ENCODE data around the gene CHD2. TPM values are rescaled to one million over a fixed set of nuclear protein-coding genes. Genes with fewer than 3 reads are reported as not detected.
"Not testable (repeated sequence)": the region's sequence is repeated elsewhere in the genome, so short reads cannot be mapped to it uniquely, and the experiment has no call there.

The CHD2 gene
- total RNA-seq, 1 experiment from 2014 or later: 63.3 TPM

DNA sequence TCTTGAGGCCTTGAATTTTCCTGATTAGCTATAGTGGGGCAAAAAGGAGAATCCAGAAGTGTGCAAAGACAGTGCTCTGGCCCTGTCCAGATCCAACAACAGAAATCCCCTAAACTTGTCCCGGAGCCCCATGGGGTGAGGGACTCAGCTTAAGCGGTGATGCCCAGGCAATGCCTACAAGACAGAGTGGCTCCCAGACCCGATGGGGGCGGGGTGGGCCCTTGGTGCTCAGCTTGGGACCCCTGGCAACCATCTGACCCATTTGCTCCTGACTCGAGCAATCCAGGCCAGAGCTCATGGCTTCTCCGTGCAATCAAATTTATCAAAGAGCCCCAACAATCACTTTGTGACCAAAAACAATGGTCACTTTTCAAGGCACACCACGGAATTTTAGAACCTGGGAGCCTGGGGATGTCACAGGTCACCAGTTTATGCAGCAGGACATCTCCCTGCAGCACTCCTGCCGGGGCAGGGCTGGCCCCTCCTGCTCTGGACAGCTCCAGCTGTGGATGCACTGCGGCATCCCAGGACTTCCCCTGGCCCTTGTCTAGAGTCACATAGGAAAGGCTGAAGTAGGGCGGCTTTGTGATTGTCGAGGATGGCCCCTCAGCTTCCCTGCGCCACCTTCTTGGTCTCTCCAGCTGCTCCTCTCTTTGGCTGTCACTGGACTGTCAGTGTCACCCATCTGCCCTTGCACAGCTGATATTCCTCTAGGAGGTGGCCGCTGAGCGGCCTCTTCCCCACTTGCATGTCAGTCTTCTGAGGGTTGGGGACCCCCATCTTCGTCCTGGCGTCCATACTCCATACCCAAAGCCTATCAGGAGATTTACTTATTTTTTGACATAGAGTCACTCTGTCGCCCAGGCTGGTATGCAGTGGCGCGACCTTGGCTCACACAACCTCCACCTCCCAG lies 160.5 kb downstream of the CHD2 start:
- H3K27ac ChIP-seq (ENCODE audit: insufficient read length, low read depth, low read length): no peak overlapping the region
- H3K4ac ChIP-seq (ENCODE audit: low read depth, low read length): no peak overlapping the region
- H2BK15ac ChIP-seq (ENCODE audit: low read depth, low read length): no peak overlapping the region
- Mint-ChIP-seq H3K27ac (peak overlapping the region; percentile 89 to 98 (median 97)), H3K36me3 (ENCODE audit: insufficient read depth in 1 of 3, low read depth in 3 of 3) (peaks cover 25 to 71% (median 49%) of the 10 kb centered on the region in 3 experiments), H3K27me3 (ENCODE audit: low read depth) (no peaks in the 10 kb centered on the region), H3K4me3 (peak overlapping the region in 1 of 2 experiments; percentile 61; a peak in 3 of 5 replicates), H3K4me1 (peaks cover 86 to 88% of the 10 kb centered on the region in 2 experiments), H3K9me3 (no peaks in the 10 kb centered on the region)
- H3K27me3 ChIP-seq (ENCODE audit: insufficient read depth, low read length): no peaks in the 10 kb centered on the region
- peaks cover 28% of the 10 kb centered on the region for H3K4me1 ChIP-seq (ENCODE audit: insufficient read depth, low read length)
- no peak overlapping the region for H3K56ac ChIP-seq (ENCODE audit: insufficient read length, low read depth, low read length)
- no peak overlapping the region for H2AFZ ChIP-seq (ENCODE audit: low read length)
- no CpG with 5 or more reads among the region's 19 CpGs for WGBS (ENCODE audit: extremely low coverage, insufficient read length, low lambda C conversion rate)
- no peak overlapping the region for H2BK20ac ChIP-seq (ENCODE audit: low read depth, low read length, poor library complexity, severe bottlenecking)
- peaks cover 32% of the 10 kb centered on the region; the same call in 1 of the 2 replicates for H3K79me2 ChIP-seq (ENCODE audit: insufficient read depth, low read length)
- peaks cover 18% of the 10 kb centered on the region for H3K79me1 ChIP-seq (ENCODE audit: insufficient read depth, low read depth, low read length, poor library complexity, severe bottlenecking)
- no peak overlapping the region for H2BK12ac ChIP-seq (ENCODE audit: insufficient read length, low read depth, low read length)
- no peak overlapping the region for H3T11ph ChIP-seq (ENCODE audit: low read length)
- H4K5ac ChIP-seq (ENCODE audit: insufficient read length, low read depth, low read length): no peak overlapping the region
- H3K23me2 ChIP-seq (ENCODE audit: insufficient read length, low read depth, low read length, poor library complexity, severe bottlenecking): no peaks in the 10 kb centered on the region
- H3K9me3 ChIP-seq (ENCODE audit: control insufficient read depth, low read depth, low read length): no peaks in the 10 kb centered on the region
- H3K14ac ChIP-seq (ENCODE audit: insufficient read depth, low read length): no peak overlapping the region; the same call in 1 of the 2 replicates
- no peak overlapping the region for H2BK5ac ChIP-seq (ENCODE audit: insufficient read length, low read length)
- H2BK120ac ChIP-seq (ENCODE audit: low read depth, low read length, poor library complexity, severe bottlenecking): no peak overlapping the region
- no peak overlapping the region for H3K9ac ChIP-seq (ENCODE audit: extremely low read depth, insufficient read length, low read length)
- H2AK5ac ChIP-seq (ENCODE audit: insufficient read length, low read length): no peak overlapping the region
- DNase-seq: no peak
- H3K23ac ChIP-seq (ENCODE audit: insufficient read length, low read depth, low read length): no peak overlapping the region
- H4K91ac ChIP-seq (ENCODE audit: insufficient read length, low read depth, low read length): no peak overlapping the region
- no peak for TF ChIP-seq CTCF (conservative IDR thresholded peaks at IDR 0.05)
- no peaks in the 10 kb centered on the region for H4K20me1 ChIP-seq (ENCODE audit: control insufficient read depth, insufficient read depth, insufficient read length)
- H4K8ac ChIP-seq (replicated peaks; ENCODE audit: insufficient read length, low read depth, low read length): no peak overlapping the region
- H3K4me2 ChIP-seq (ENCODE audit: insufficient read depth, insufficient read length, low read length): no peak overlapping the region
- no peak overlapping the region for H3K18ac ChIP-seq (ENCODE audit: insufficient read length, low read depth, low read length)

- not testable (repeated sequence) for H2BK120ac ChIP-seq (ENCODE audit: low read depth, low read length, poor library complexity, severe bottlenecking); H2BK15ac ChIP-seq (ENCODE audit: low read depth, low read length); H2BK12ac ChIP-seq (ENCODE audit: insufficient read length, low read depth, low read length); H3K23me2 ChIP-seq (ENCODE audit: insufficient read length, low read depth, low read length, poor library complexity, severe bottlenecking); H4K8ac ChIP-seq (replicated peaks; ENCODE audit: insufficient read length, low read depth, low read length); H2BK20ac ChIP-seq (ENCODE audit: low read depth, low read length, poor library complexity, severe bottlenecking); H3K27me3 ChIP-seq (ENCODE audit: insufficient read depth, low read length); H2AK5ac ChIP-seq (ENCODE audit: insufficient read length, low read length); H2BK5ac ChIP-seq (ENCODE audit: insufficient read length, low read length); H2AFZ ChIP-seq (ENCODE audit: low read length); DNase-seq; H3K27me3 Mint-ChIP-seq (ENCODE audit: low read depth); H3K56ac ChIP-seq (ENCODE audit: insufficient read length, low read depth, low read length); H4K5ac ChIP-seq (ENCODE audit: insufficient read length, low read depth, low read length); H4K20me1 ChIP-seq (ENCODE audit: control insufficient read depth, insufficient read depth, insufficient read length); H3K23ac ChIP-seq (ENCODE audit: insufficient read length, low read depth, low read length); H3K9ac ChIP-seq (ENCODE audit: extremely low read depth, insufficient read length, low read length); H3K9me3 Mint-ChIP-seq; H3K4ac ChIP-seq (ENCODE audit: low read depth, low read length); H3K9me3 ChIP-seq (ENCODE audit: control insufficient read depth, low read depth, low read length); H3T11ph ChIP-seq (ENCODE audit: low read length); H4K91ac ChIP-seq (ENCODE audit: insufficient read length, low read depth, low read length); H3K18ac ChIP-seq (ENCODE audit: insufficient read length, low read depth, low read length)
- peaks cover 14% of the 10 kb centered on the region for H3K79me1 ChIP-seq (ENCODE audit: insufficient read depth, low read depth, low read length, poor library complexity, severe bottlenecking)
- peak overlapping the region; percentile 13 for H3K4me2 ChIP-seq (ENCODE audit: insufficient read depth, insufficient read length, low read length)
- Mint-ChIP-seq H3K27ac (peak overlapping the region; percentile 91 to 99 (median 97)), H3K36me3 (ENCODE audit: insufficient read depth in 1 of 3, low read depth in 3 of 3) (peaks cover 24 to 69% (median 46%) of the 10 kb centered on the region in 3 experiments), H3K4me1 (peaks cover 80 to 88% of the 10 kb centered on the region in 2 experiments), H3K4me3 (peak overlapping the region; percentile 40 to 63; a peak in 4 of 5 replicates)
- H3K79me2 ChIP-seq (ENCODE audit: insufficient read depth, low read length): peaks cover 27% of the 10 kb centered on the region; the same call in 1 of the 2 replicates
- no CpG with 5 or more reads among the region's 13 CpGs for WGBS (ENCODE audit: extremely low coverage, insufficient read length, low lambda C conversion rate)
- peaks cover 28% of the 10 kb centered on the region for H3K4me1 ChIP-seq (ENCODE audit: insufficient read depth, low read length)
- H3K14ac ChIP-seq (ENCODE audit: insufficient read depth, low read length): peak overlapping the region; percentile 69; the same call in 1 of the 2 replicates
- H3K27ac ChIP-seq (ENCODE audit: insufficient read length, low read depth, low read length): peak overlapping the region; percentile 73
These were observed 162.6 kb downstream of the CHD2 start for GRCh38 chr15:93062628-93063261.

All from H9 (cell line).